DND-41 (cell line): Measurements from ENCODE around the gene EYA4.

Experiments
- ATAC-seq: fragments of 200-7000 bp; cut with Tn5 transposase; 3 replicates; pipeline ENCODE4 v1.9.1; 2021; ENCODE audit warnings: low read depth; ENCODE audit not compliant: insufficient read depth
- DNase-seq: peaks from one replicate; pipeline ENCODE4 v3.0.0-alpha.2; 2020
- H2AFZ ChIP-seq: 2 replicates; pipeline ENCODE4 v1.6.0; 2012; ENCODE audit warnings: low read depth, low read length
- H3K27ac ChIP-seq: 2 replicates; pipeline ENCODE4 v1.5.1; 2012; ENCODE audit warnings: low read length, inconsistent platforms
- H3K27me3 ChIP-seq: fragments of 200-600 bp; sonication (generic); 2 replicates; pipeline ENCODE4 v1.6.0; 2012; ENCODE audit warnings: low read length, mild to moderate bottlenecking, inconsistent platforms; ENCODE audit not compliant: insufficient read depth, poor library complexity
- H3K36me3 ChIP-seq: 2 replicates; pipeline ENCODE4 v1.5.1; 2012; ENCODE audit warnings: low read length, inconsistent platforms; ENCODE audit not compliant: insufficient read depth
- H3K4me1 ChIP-seq: 2 replicates; pipeline ENCODE4 v1.5.1; 2012; ENCODE audit warnings: mild to moderate bottlenecking, low read length; ENCODE audit not compliant: insufficient read depth
- H3K4me2 ChIP-seq: 2 replicates; pipeline ENCODE4 v1.6.0; 2012; ENCODE audit warnings: mild to moderate bottlenecking, moderate library complexity, low read length, inconsistent platforms; ENCODE audit not compliant: insufficient read depth
- H3K4me3 ChIP-seq, 2 experiments: fragments of 200-600 bp in 1 of 2; shearing (Covaris generic) in 1 of 2; 2 replicates each; pipeline ENCODE4 v1.5.1; 2012 to 2016; ENCODE audit warnings: inconsistent platforms in 2 of 2, low read length in 2 of 2, mild to moderate bottlenecking in 2 of 2, low read depth in 1 of 2, moderate library complexity in 1 of 2
- H3K79me2 ChIP-seq: 2 replicates; pipeline ENCODE4 v1.6.0; 2012; ENCODE audit warnings: low read length, inconsistent platforms; ENCODE audit not compliant: insufficient read depth
- H3K9ac ChIP-seq: 2 replicates; pipeline ENCODE4 v1.6.0; 2012; ENCODE audit warnings: low read depth, mild to moderate bottlenecking, inconsistent platforms, low read length, moderate library complexity
- H3K9me3 ChIP-seq: 2 replicates; pipeline ENCODE4 v1.5.1; 2012; ENCODE audit warnings: low read length, moderate library complexity, mild to moderate bottlenecking, inconsistent platforms; ENCODE audit not compliant: insufficient read depth, severe bottlenecking
- H4K20me1 ChIP-seq: 2 replicates; pipeline ENCODE4 v1.6.0; 2012; ENCODE audit warnings: low read length; ENCODE audit not compliant: insufficient read depth
- EZH2 ChIP-seq: IDR thresholded peaks from 3 replicates; pipeline ENCODE4 v1.6.1; 2012; ENCODE audit warnings: borderline replicate concordance, low read depth, mild to moderate bottlenecking, moderate library complexity, low read length, inconsistent platforms; ENCODE audit not compliant: severe bottlenecking
- TF ChIP-seq, protein P1 (sequence below): IDR thresholded peaks from 2 replicates; pipeline ENCODE4 v1.5.1; 2012; ENCODE audit warnings: borderline replicate concordance, low read length, moderate library complexity, mild to moderate bottlenecking; ENCODE audit not compliant: poor library complexity, severe bottlenecking; ENCODE audit errors: extremely low read depth

Gene EYA4

DNA sequence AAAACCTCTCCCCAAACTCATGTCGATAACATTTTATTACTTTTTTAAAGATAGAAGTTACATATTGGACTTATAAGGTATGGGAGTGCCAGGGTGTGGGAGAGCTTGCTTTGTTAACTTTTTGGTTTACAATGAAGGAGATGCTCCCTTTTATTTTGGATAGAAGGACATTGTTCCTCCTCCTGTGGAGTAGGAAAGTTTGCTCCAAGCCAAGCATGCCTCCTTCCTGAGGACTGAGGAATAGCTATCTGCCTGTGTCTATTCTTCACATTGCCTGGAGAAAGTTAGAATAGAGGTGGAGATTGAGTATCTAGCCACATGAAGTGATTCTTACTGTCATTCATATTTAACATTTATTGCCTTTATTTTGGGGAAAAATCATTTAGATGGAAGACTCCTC is 71.9 kb downstream of the EYA4 start:
- H3K9ac ChIP-seq: no peak overlapping the region
- H3K36me3 ChIP-seq: no peaks in the 10 kb centered on the region
- ATAC-seq: no peak
- no peaks in the 10 kb centered on the region for H4K20me1 ChIP-seq
- peaks cover 5% of the 10 kb centered on the region; the same call in 1 of the 2 replicates for H3K4me1 ChIP-seq
- DNase-seq: no peak
- no peak overlapping the region for H3K27ac ChIP-seq
- H3K4me3 ChIP-seq: no peak overlapping the region
- no peak overlapping the region for H2AFZ ChIP-seq
- no peak overlapping the region for H3K4me2 ChIP-seq
- no peaks in the 10 kb centered on the region for H3K9me3 ChIP-seq
- H3K79me2 ChIP-seq: no peaks in the 10 kb centered on the region
- H3K27me3 ChIP-seq: no peaks in the 10 kb centered on the region
- TF ChIP-seq, protein P1, sequence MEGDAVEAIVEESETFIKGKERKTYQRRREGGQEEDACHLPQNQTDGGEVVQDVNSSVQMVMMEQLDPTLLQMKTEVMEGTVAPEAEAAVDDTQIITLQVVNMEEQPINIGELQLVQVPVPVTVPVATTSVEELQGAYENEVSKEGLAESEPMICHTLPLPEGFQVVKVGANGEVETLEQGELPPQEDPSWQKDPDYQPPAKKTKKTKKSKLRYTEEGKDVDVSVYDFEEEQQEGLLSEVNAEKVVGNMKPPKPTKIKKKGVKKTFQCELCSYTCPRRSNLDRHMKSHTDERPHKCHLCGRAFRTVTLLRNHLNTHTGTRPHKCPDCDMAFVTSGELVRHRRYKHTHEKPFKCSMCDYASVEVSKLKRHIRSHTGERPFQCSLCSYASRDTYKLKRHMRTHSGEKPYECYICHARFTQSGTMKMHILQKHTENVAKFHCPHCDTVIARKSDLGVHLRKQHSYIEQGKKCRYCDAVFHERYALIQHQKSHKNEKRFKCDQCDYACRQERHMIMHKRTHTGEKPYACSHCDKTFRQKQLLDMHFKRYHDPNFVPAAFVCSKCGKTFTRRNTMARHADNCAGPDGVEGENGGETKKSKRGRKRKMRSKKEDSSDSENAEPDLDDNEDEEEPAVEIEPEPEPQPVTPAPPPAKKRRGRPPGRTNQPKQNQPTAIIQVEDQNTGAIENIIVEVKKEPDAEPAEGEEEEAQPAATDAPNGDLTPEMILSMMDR: no peak
- TF ChIP-seq EZH2: no peak

DNA sequence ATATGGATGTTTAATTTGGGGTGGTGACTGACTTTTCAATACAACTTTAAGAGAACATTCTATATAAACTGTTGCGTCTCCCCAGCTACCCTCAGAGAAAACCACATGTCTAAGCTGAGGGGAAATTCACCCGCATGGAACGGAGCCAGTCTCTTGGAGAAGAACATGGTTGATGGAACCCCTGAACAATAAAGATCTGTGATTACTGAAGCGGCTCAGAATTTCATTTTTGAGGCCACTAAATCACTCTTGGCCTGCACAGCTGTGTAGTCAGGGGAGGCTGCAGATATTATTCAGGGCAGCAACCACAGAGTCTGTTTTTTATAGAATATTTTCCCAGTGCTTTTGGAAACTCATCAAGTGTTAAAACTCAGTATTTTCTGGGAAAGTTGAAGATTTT is 73.8 kb downstream of the EYA4 start:
- DNase-seq: no peak
- ATAC-seq: no peak
- Histone ChIP-seq H3K27me3 (no peaks in the 10 kb centered on the region), H3K9ac (no peak overlapping the region), H3K4me2 (no peak overlapping the region), H3K27ac (peak overlapping the region; percentile 40), H3K9me3 (no peaks in the 10 kb centered on the region), H3K4me1 (peaks cover 5% of the 10 kb centered on the region; the same call in 1 of the 2 replicates), H3K4me3 (no peak overlapping the region), H3K79me2 (no peaks in the 10 kb centered on the region), H2AFZ (no peak overlapping the region), H4K20me1 (no peaks in the 10 kb centered on the region), H3K36me3 (no peaks in the 10 kb centered on the region)
- TF ChIP-seq, protein P1: no peak

DNA sequence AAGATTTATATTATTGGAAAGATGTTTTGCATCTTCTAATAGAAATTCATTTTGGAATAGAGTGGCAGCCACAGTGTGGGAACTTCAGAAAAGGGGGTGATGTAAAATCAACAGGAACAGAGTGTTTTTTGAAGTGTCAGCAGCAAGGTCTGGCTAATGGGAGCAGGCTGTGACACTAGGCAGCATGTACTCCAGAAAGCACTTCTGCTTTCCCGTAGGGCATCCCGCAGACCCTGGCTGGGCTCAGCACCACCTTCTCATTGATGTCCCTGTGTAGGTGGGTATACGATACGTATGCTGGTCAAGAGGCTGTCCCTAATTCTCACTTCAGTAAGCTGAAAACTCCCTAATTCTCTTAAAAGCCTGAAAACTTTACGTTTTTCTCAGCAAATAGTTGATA is 74.7 kb downstream of the EYA4 start:
- no peak overlapping the region; a peak in 1 of 4 replicates for H3K4me3 ChIP-seq
- no peak overlapping the region for H2AFZ ChIP-seq
- no peak overlapping the region for H3K4me2 ChIP-seq
- H4K20me1 ChIP-seq: no peaks in the 10 kb centered on the region
- TF ChIP-seq, protein P1: no peak
- no peak for TF ChIP-seq EZH2
- DNase-seq: no peak
- peaks cover 5% of the 10 kb centered on the region; the same call in 1 of the 2 replicates for H3K4me1 ChIP-seq
- H3K9me3 ChIP-seq: no peaks in the 10 kb centered on the region
- H3K27ac ChIP-seq: peak overlapping the region; percentile 35
- no peaks in the 10 kb centered on the region for H3K79me2 ChIP-seq
- no peak for ATAC-seq
- H3K9ac ChIP-seq: no peak overlapping the region
- no peaks in the 10 kb centered on the region for H3K36me3 ChIP-seq
- H3K27me3 ChIP-seq: no peaks in the 10 kb centered on the region

DNA sequence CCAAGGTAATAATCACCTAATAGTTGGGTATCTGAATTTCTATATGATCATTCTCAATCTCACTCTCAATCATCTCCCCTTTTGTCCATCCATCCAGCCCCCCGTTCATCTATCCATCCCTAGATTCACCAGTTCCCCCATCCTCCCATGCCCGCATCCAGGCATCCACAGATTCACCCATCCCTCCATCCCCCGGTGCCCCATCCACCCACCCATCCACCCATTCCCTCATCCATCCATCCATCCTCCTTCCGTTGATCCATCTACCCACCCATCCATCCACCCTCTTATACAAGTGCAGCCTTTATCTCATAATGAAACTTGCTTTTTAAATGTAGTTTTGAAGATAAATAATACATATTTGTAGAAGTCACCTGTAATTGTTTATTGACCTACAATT is 76.5 kb downstream of the EYA4 start:
- H3K9ac ChIP-seq: no peak overlapping the region
- ATAC-seq (no peak), DNase-seq (no peak)
- peaks cover 5% of the 10 kb centered on the region; the same call in 1 of the 2 replicates for H3K4me1 ChIP-seq
- no peak overlapping the region for H3K4me3 ChIP-seq
- H3K27me3 ChIP-seq: no peaks in the 10 kb centered on the region
- no peak overlapping the region for H3K4me2 ChIP-seq
- no peaks in the 10 kb centered on the region for H3K79me2 ChIP-seq
- no peaks in the 10 kb centered on the region for H4K20me1 ChIP-seq
- no peaks in the 10 kb centered on the region for H3K36me3 ChIP-seq
- no peak overlapping the region for H3K27ac ChIP-seq
- H3K9me3 ChIP-seq: no peaks in the 10 kb centered on the region
- H2AFZ ChIP-seq: no peak overlapping the region
- TF ChIP-seq, protein P1: no peak
- no peak for TF ChIP-seq EZH2
